ENCODE measurements around the gene STIMATE. TPM values are rescaled to one million over a fixed set of nuclear protein-coding genes. Genes with fewer than 3 reads are reported as not detected.
A peak's percentile ranks its signal among the peaks of the same experiment; 100 is the strongest.

STIMATE gene
- total RNA-seq (2021; ENCODE audit: unreplicated experiment) (15.7 TPM), Bru-seq, nascent RNA (percentile 51 among the genes with signal in this experiment), BruChase-seq, experiment 1, labeled RNA remaining after a 2-hour chase (percentile 84 among the genes with signal in this experiment), BruChase-seq, experiment 2, labeled RNA remaining after a 6-hour chase (percentile 94 among the genes with signal in this experiment)
- 13.1 TPM for polyA plus RNA-seq (2012; ENCODE audit: insufficient read length)
- long read RNA-seq, full-length matches to known transcripts = 37 of 59 reads
- long read RNA-seq, partial matches to known transcripts = 0 of 59 reads
- long read RNA-seq, other reads (novel, unspliced or antisense) = 22 of 59 reads

- in situ Hi-C loops (cut with HindIII; ENCODE audit: low pct_unique_long_range_greater_than_20kb, low sequenced_read_pairs) = no loop called here
- Histone ChIP-seq H3K4me1 (ENCODE audit: control insufficient read depth, insufficient read depth, low read length) (peaks cover 28% of the 10 kb centered on the region), H3K27ac (ENCODE audit: low read length) (peak within 1 kb of the TSS; percentile 65), H3K36me3 (ENCODE audit: control insufficient read depth, insufficient read depth, low read length) (no peaks in the 10 kb centered on the region; the same call in 1 of the 2 replicates), H3K9me3 (ENCODE audit: control insufficient read depth, insufficient read depth, low read depth, low read length) (no peaks in the 10 kb centered on the region), H3K27me3 (ENCODE audit: control insufficient read depth, insufficient read depth, low read length) (no peaks in the 10 kb centered on the region), H3K4me3 (ENCODE audit: low read depth in 2 of 2, low read length in 2 of 2) (peak within 1 kb of the TSS; percentile 78 to 80)
- ChIA-PET CTCF (interaction anchor here (1.1 kb wide), 1 partner anchor 182 kb away, joined by 3 read pairs; no protein-coding TSS in a partner anchor), POLR2A (no interaction called here)
- intact Hi-C loops (cut with micrococcal nuclease; ENCODE audit: unreplicated experiment) = no loop called here
- peak; percentile 99 for ATAC-seq
- no peak for DNase-seq (ENCODE audit: low read depth, low spot score)
- BruUV-seq (replicated peaks) = no TSS peak
- TF ChIP-seq POLR2AphosphoS5 (IDR thresholded peaks at IDR 0.05; ENCODE audit: low read depth, low read length) = peak; percentile 57
- no peak for TF ChIP-seq TCF7L2 (IDR thresholded peaks at IDR 0.05; ENCODE audit: low read depth, low read length)
- no peak for TF ChIP-seq CTCF (IDR thresholded peaks at IDR 0.05)
- no peak for TF ChIP-seq SIN3A (IDR thresholded peaks at IDR 0.05; ENCODE audit: borderline replicate concordance, insufficient read depth, low read depth, low read length)
These were observed at the start of gene STIMATE for GRCh38 chr3:52897130-52898122. Gene STIMATE (minus strand): TSS chr3:52897548. CDS start chr3:52897450, 98 bp downstream.

GRCh38 chr3:52939600-52939999, 42.3 kb upstream of the STIMATE start:
- no peak for DNase-seq (ENCODE audit: low read depth, low spot score)
- in situ Hi-C loops (cut with HindIII; ENCODE audit: low pct_unique_long_range_greater_than_20kb, low sequenced_read_pairs) (no loop called here), intact Hi-C loops (cut with micrococcal nuclease; ENCODE audit: unreplicated experiment) (no loop called here)
- H3K4me1 ChIP-seq (ENCODE audit: control insufficient read depth, insufficient read depth, low read length) = no peaks in the 10 kb centered on the region
- H3K27me3 ChIP-seq (ENCODE audit: control insufficient read depth, insufficient read depth, low read length) = no peaks in the 10 kb centered on the region
- no peaks in the 10 kb centered on the region for H3K9me3 ChIP-seq (ENCODE audit: control insufficient read depth, insufficient read depth, low read depth, low read length)
- H3K4me3 ChIP-seq (ENCODE audit: low read depth in 2 of 2, low read length in 2 of 2) = no peak overlapping the region
- no peak overlapping the region for H3K27ac ChIP-seq (ENCODE audit: low read length)
- ATAC-seq = no peak
- BruUV-seq (replicated peaks) = no TSS peak
- H3K36me3 ChIP-seq (ENCODE audit: control insufficient read depth, insufficient read depth, low read length) = no peaks in the 10 kb centered on the region
- TF ChIP-seq REST (IDR thresholded peaks at IDR 0.05; ENCODE audit: insufficient read depth in 1 of 2, low read depth in 2 of 2, low read length in 1 of 2) = no peak
- TF ChIP-seq POLR2AphosphoS5 (IDR thresholded peaks at IDR 0.05; ENCODE audit: low read depth, low read length) = no peak
- TF ChIP-seq TCF7L2 (IDR thresholded peaks at IDR 0.05; ENCODE audit: low read depth, low read length) = no peak
- no peak for TF ChIP-seq CTCF (IDR thresholded peaks at IDR 0.05)
- TF ChIP-seq SIN3A (IDR thresholded peaks at IDR 0.05; ENCODE audit: borderline replicate concordance, insufficient read depth, low read depth, low read length) = no peak
- ChIA-PET POLR2A (no interaction called here), CTCF (interaction anchor here (0.6 kb wide), 1 partner anchor 122 kb away, joined by 3 read pairs; no protein-coding TSS in a partner anchor)

All from Panc1 (cell line).